HEK293 (cell line): ENCODE results near the gene MYRIP.

Source experiments
- CTCF ChIA-PET: fragments of 350-600 bp; formaldehyde crosslinking; extraction: SDS; loops from one replicate; lab custom pipeline; 2021; ENCODE audit warnings: antibody characterized with exemption; lab: Yijun Ruan, JAX
- POLR2A ChIA-PET: fragments of 300-600 bp; formaldehyde crosslinking; extraction: SDS; loops from one replicate; lab custom pipeline; 2020; ENCODE audit warnings: antibody characterized with exemption, inconsistent platforms; lab: Yijun Ruan, JAX
- H3K27ac ChIP-seq: fragments of 200-500 bp; sonication (Bioruptor generic); 2 replicates; pipeline ENCODE4 v1.5.1; 2014; ENCODE audit warnings: low read depth, low read length, control low read depth, inconsistent platforms; ENCODE audit errors: extremely low read depth
- H3K36me3 ChIP-seq, 2 experiments: fragments of 200-500 bp in 1 of 2; sonication (Bioruptor generic) in 1 of 2; 1 replicate in 1 of 2; 2 replicates in 1 of 2; pipeline ENCODE4 v1.5.1; 2014 to 2017; ENCODE audit warnings: inconsistent platforms in 2 of 2, low read length in 2 of 2; ENCODE audit not compliant: control insufficient read depth in 2 of 2, insufficient read depth in 1 of 2
- H3K4me1 ChIP-seq: fragments of 200-500 bp; sonication (Bioruptor generic); 2 replicates; pipeline ENCODE4 v1.5.1; 2014; ENCODE audit warnings: mild to moderate bottlenecking, low read length, inconsistent platforms; ENCODE audit not compliant: control insufficient read depth, insufficient read depth
- H3K4me3 ChIP-seq: 2 replicates; pipeline ENCODE4 v1.5.1; 2011; ENCODE audit warnings: low read depth, mild to moderate bottlenecking, control low read depth, low read length, moderate library complexity
- H3K9me3 ChIP-seq: fragments of 200-500 bp; sonication (Bioruptor generic); 2 replicates; pipeline ENCODE4 v1.5.1; 2014; ENCODE audit warnings: low read depth, low read length, inconsistent platforms; ENCODE audit not compliant: control insufficient read depth, insufficient read depth
- ELK4 ChIP-seq: IDR thresholded peaks from 2 replicates; pipeline ENCODE4 v1.6.1; 2011; ENCODE audit warnings: mild to moderate bottlenecking, low read depth, low read length, borderline replicate concordance
- KLF9 ChIP-seq: fragments of 450-650 bp; formaldehyde crosslinking; IDR thresholded peaks from 2 replicates; pipeline ENCODE4 v1.5.1; 2016; ENCODE audit warnings: missing biosample characterization, missing genetic modification characterization, low read depth
- MZF1 ChIP-seq: fragments of 450-650 bp; formaldehyde crosslinking; IDR thresholded peaks from 2 replicates; pipeline ENCODE4 v1.5.1; 2017; ENCODE audit warnings: missing biosample characterization, missing genetic modification characterization, borderline replicate concordance
- SCRT2 ChIP-seq: fragments of 450-650 bp; formaldehyde crosslinking; IDR thresholded peaks from 2 replicates; pipeline ENCODE4 v1.5.1; 2016; ENCODE audit warnings: missing biosample characterization, missing genetic modification characterization
- TCF7L2 ChIP-seq: IDR thresholded peaks from 2 replicates; pipeline ENCODE4 v1.6.1; 2011; ENCODE audit warnings: low read depth, mild to moderate bottlenecking, inconsistent platforms, low read length, moderate library complexity, borderline replicate concordance
- ZBTB17 ChIP-seq: fragments of 450-650 bp; formaldehyde crosslinking; IDR thresholded peaks from 2 replicates; pipeline ENCODE4 v1.5.1; 2016; ENCODE audit warnings: missing biosample characterization, missing genetic modification characterization
- ZBTB21 ChIP-seq: fragments of 450-650 bp; formaldehyde crosslinking; IDR thresholded peaks from 2 replicates; pipeline ENCODE4 v1.5.1; 2017; ENCODE audit warnings: missing biosample characterization, missing genetic modification characterization
- ZBTB8A ChIP-seq: fragments of 450-650 bp; formaldehyde crosslinking; IDR thresholded peaks from 2 replicates; pipeline ENCODE4 v1.5.1; 2016; ENCODE audit warnings: missing biosample characterization, missing genetic modification characterization
- ZNF121 ChIP-seq: fragments of 450-650 bp; formaldehyde crosslinking; IDR thresholded peaks from 2 replicates; pipeline ENCODE4 v1.5.1; 2016; ENCODE audit warnings: missing biosample characterization, missing genetic modification characterization
- ZNF132 ChIP-seq: fragments of 450-650 bp; formaldehyde crosslinking; IDR thresholded peaks from 2 replicates; pipeline ENCODE4 v1.5.1; 2017; ENCODE audit warnings: missing biosample characterization, missing genetic modification characterization, borderline replicate concordance
- ZNF138 ChIP-seq: fragments of 450-650 bp; formaldehyde crosslinking; IDR thresholded peaks from 2 replicates; pipeline ENCODE4 v1.5.1; 2016; ENCODE audit warnings: missing biosample characterization, missing genetic modification characterization, borderline replicate concordance
- ZNF2 ChIP-seq: fragments of 450-650 bp; formaldehyde crosslinking; IDR thresholded peaks from 2 replicates; pipeline ENCODE4 v1.5.1; 2016; ENCODE audit warnings: missing biosample characterization, missing genetic modification characterization
- ZNF560 ChIP-seq: fragments of 450-650 bp; formaldehyde crosslinking; IDR thresholded peaks from 2 replicates; pipeline ENCODE4 v1.5.1; 2017; ENCODE audit warnings: missing biosample characterization, missing genetic modification characterization, borderline replicate concordance
- ZNF768 ChIP-seq: fragments of 450-650 bp; formaldehyde crosslinking; IDR thresholded peaks from 2 replicates; pipeline ENCODE4 v1.5.1; 2018; ENCODE audit warnings: missing biosample characterization, mild to moderate bottlenecking, missing genetic modification characterization
- ZNF776 ChIP-seq: fragments of 450-650 bp; formaldehyde crosslinking; IDR thresholded peaks from 2 replicates; pipeline ENCODE4 v1.5.0; 2017; ENCODE audit warnings: missing biosample characterization, missing genetic modification characterization, borderline replicate concordance
- ZSCAN16 ChIP-seq: fragments of 450-650 bp; formaldehyde crosslinking; IDR thresholded peaks from 2 replicates; pipeline ENCODE4 v1.5.1; 2016; ENCODE audit warnings: missing biosample characterization, missing genetic modification characterization
- ZSCAN18 ChIP-seq: fragments of 450-650 bp; formaldehyde crosslinking; IDR thresholded peaks from 2 replicates; pipeline ENCODE4 v1.5.1; 2016; ENCODE audit warnings: missing biosample characterization, missing genetic modification characterization
- ZSCAN30 ChIP-seq: fragments of 450-650 bp; IDR thresholded peaks from 2 replicates; pipeline ENCODE4 v1.5.1; 2018; ENCODE audit warnings: missing biosample characterization, mild to moderate bottlenecking, missing genetic modification characterization, moderate library complexity
- TF ChIP-seq, protein P1 (sequence below): fragments of 450-650 bp; formaldehyde crosslinking; IDR thresholded peaks from 2 replicates; pipeline ENCODE4 v1.5.0; 2017; ENCODE audit warnings: missing biosample characterization, missing genetic modification characterization, borderline replicate concordance
- TF ChIP-seq, protein P2 (sequence below): fragments of 450-650 bp; formaldehyde crosslinking; IDR thresholded peaks from 2 replicates; pipeline ENCODE4 v1.5.1; 2017; ENCODE audit warnings: missing biosample characterization, mild to moderate bottlenecking, missing genetic modification characterization, moderate library complexity

MYRIP gene

DNA sequence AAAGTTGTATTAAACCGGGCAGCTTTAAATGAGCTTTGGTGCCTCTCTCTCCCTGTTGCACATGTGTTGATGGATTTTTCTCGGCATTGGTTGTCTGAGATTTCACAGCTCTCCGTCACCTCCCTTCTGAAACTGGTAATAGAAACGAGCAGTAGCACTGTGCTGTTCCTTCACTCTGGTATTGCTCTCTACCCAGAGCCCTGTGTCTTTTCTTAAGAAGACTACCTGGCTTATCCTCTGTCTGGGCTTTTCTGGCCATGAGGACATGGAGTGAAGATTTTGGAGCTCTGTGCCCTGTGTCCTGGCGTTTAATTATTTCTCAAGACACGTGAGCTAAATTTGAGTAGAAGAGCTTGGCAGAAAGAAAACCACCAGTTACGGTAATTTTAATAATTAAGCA lies 290.5 kb downstream of the MYRIP start:
- H3K9me3 ChIP-seq = no peaks in the 10 kb centered on the region
- no peaks in the 10 kb centered on the region for H3K36me3 ChIP-seq
- TF ChIP-seq ZNF2 (tag by site-specific recombination) (no peak), ZSCAN30 (tag by site-specific recombination) (no peak), ZNF138 (tag by site-specific recombination) (no peak), SCRT2 (no peak), ZBTB8A (tag by site-specific recombination) (no peak), ELK4 (no peak), TCF7L2 (no peak), ZNF776 (no peak), ZBTB17 (tag by site-specific recombination) (no peak), ZNF560 (no peak), ZSCAN18 (tag by site-specific recombination) (no peak), KLF9 (tag by site-specific recombination) (no peak), ZNF121 (tag by site-specific recombination) (no peak), ZNF768 (tag by site-specific recombination) (no peak), ZSCAN16 (tag by site-specific recombination) (no peak)
- TF ChIP-seq, protein P1, sequence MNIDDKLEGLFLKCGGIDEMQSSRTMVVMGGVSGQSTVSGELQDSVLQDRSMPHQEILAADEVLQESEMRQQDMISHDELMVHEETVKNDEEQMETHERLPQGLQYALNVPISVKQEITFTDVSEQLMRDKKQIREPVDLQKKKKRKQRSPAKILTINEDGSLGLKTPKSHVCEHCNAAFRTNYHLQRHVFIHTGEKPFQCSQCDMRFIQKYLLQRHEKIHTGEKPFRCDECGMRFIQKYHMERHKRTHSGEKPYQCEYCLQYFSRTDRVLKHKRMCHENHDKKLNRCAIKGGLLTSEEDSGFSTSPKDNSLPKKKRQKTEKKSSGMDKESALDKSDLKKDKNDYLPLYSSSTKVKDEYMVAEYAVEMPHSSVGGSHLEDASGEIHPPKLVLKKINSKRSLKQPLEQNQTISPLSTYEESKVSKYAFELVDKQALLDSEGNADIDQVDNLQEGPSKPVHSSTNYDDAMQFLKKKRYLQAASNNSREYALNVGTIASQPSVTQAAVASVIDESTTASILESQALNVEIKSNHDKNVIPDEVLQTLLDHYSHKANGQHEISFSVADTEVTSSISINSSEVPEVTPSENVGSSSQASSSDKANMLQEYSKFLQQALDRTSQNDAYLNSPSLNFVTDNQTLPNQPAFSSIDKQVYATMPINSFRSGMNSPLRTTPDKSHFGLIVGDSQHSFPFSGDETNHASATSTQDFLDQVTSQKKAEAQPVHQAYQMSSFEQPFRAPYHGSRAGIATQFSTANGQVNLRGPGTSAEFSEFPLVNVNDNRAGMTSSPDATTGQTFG = no peak
- H3K4me3 ChIP-seq = no peak overlapping the region
- no peak overlapping the region for H3K27ac ChIP-seq
- ChIA-PET CTCF (interaction anchor here (0.7 kb wide), 1 partner anchor 468 kb away, joined by 3 read pairs; no protein-coding TSS in a partner anchor), POLR2A (no interaction called here)
- H3K4me1 ChIP-seq = no peaks in the 10 kb centered on the region

GRCh38 chr3:40102182-40102581 lies 292.8 kb downstream of the MYRIP start:
- ChIA-PET CTCF (no interaction called here), POLR2A (no interaction called here)
- Histone ChIP-seq H3K4me1 (no peaks in the 10 kb centered on the region), H3K4me3 (no peak overlapping the region), H3K36me3 (no peaks in the 10 kb centered on the region), H3K27ac (no peak overlapping the region), H3K9me3 (no peaks in the 10 kb centered on the region)
- TF ChIP-seq MZF1 (tag by site-specific recombination) (no peak), ZBTB21 (no peak), ZNF132 (tag by site-specific recombination) (no peak)
- TF ChIP-seq, protein P2, sequence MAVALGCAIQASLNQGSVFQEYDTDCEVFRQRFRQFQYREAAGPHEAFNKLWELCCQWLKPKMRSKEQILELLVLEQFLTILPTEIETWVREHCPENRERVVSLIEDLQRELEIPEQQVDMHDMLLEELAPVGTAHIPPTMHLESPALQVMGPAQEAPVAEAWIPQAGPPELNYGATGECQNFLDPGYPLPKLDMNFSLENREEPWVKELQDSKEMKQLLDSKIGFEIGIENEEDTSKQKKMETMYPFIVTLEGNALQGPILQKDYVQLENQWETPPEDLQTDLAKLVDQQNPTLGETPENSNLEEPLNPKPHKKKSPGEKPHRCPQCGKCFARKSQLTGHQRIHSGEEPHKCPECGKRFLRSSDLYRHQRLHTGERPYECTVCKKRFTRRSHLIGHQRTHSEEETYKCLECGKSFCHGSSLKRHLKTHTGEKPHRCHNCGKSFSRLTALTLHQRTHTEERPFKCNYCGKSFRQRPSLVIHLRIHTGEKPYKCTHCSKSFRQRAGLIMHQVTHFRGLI (tag by site-specific recombination) = no peak
